ENCODE results near the gene CNPY1. TPM values are rescaled to one million over a fixed set of nuclear protein-coding genes. Genes with fewer than 3 reads are reported as not detected.

Gene CNPY1
- total RNA-seq, 2 donors from 2014 or later: 0.33 TPM; not detected in 1

GRCh38 chr7:155458878-155459699 lies 87.3 kb downstream of the CNPY1 start:
- 1 to 2% methylated on average over 41 to 68 of the region's 68 CpGs for WGBS, 2 experiments (ENCODE audit: insufficient coverage in 1 of 2, insufficient read length in 1 of 2)
- peak; percentile 70 for DNase-seq
- Mint-ChIP-seq H3K4me3 (peak overlapping the region; percentile 27), H3K4me1 (peaks cover 8% of the 10 kb centered on the region), H3K9me3 (no peaks in the 10 kb centered on the region), H3K27ac (no peak overlapping the region), H3K36me3 (ENCODE audit: low read depth) (no peaks in the 10 kb centered on the region), H3K27me3 (ENCODE audit: insufficient read depth) (peaks cover 95% of the 10 kb centered on the region)
- Histone ChIP-seq H3K9ac (ENCODE audit: extremely low read depth, low read length, poor library complexity, severe bottlenecking) (no peak overlapping the region), H3K4me1 (ENCODE audit: control insufficient read depth, insufficient read depth, low read length) (peaks cover 5% of the 10 kb centered on the region), H3K27me3 (ENCODE audit: control insufficient read depth, insufficient read depth, low read length, poor library complexity, severe bottlenecking) (peaks cover 97% of the 10 kb centered on the region), H3K36me3 (ENCODE audit: control insufficient read depth, insufficient read depth, low read length) (no peaks in the 10 kb centered on the region), H3K4me3 (ENCODE audit: low read length) (no peak overlapping the region), H3K9me3 (ENCODE audit: control insufficient read depth, low read length) (no peaks in the 10 kb centered on the region), H3K27ac (ENCODE audit: low read depth, low read length) (no peak overlapping the region)
- TF ChIP-seq CTCF (conservative IDR thresholded peaks at IDR 0.05): no peak

- no peak for TF ChIP-seq CTCF (conservative IDR thresholded peaks at IDR 0.05)
- peaks cover 8% of the 10 kb centered on the region for H3K4me1 Mint-ChIP-seq
- DNase-seq: peak; percentile 78
- no peaks in the 10 kb centered on the region for H3K9me3 ChIP-seq (ENCODE audit: control insufficient read depth, low read length)
- peaks cover 5% of the 10 kb centered on the region for H3K4me1 ChIP-seq (ENCODE audit: control insufficient read depth, insufficient read depth, low read length)
- peak within 1 kb of the TSS; percentile 32 for H3K4me3 Mint-ChIP-seq
- H3K27me3 ChIP-seq (ENCODE audit: control insufficient read depth, insufficient read depth, low read length, poor library complexity, severe bottlenecking): peaks cover 97% of the 10 kb centered on the region
- peak within 1 kb of the TSS; percentile 68 for H3K4me3 ChIP-seq (ENCODE audit: low read length)
- H3K27ac ChIP-seq (ENCODE audit: low read depth, low read length): peak within 1 kb of the TSS; percentile 16
- H3K36me3 ChIP-seq (ENCODE audit: control insufficient read depth, insufficient read depth, low read length): no peaks in the 10 kb centered on the region
- no peaks in the 10 kb centered on the region for H3K9me3 Mint-ChIP-seq
- 1% methylated on average over 29 to 105 of the region's 105 CpGs for WGBS, 2 experiments (ENCODE audit: insufficient coverage in 1 of 2, insufficient read length in 1 of 2)
- H3K27ac Mint-ChIP-seq: no peak within 1 kb of the TSS
- no peak within 1 kb of the TSS for H3K9ac ChIP-seq (ENCODE audit: extremely low read depth, low read length, poor library complexity, severe bottlenecking)
- H3K27me3 Mint-ChIP-seq (ENCODE audit: insufficient read depth): peaks cover 95% of the 10 kb centered on the region
- no peaks in the 10 kb centered on the region for H3K36me3 Mint-ChIP-seq (ENCODE audit: low read depth)
Measured at GRCh38 chr7:155458111-155458877, 88.1 kb downstream of the CNPY1 start, which contains the start of gene EN2. Gene EN2, plus strand, starts transcription at chr7:155458129. Its CDS starts 249 bp downstream, at chr7:155458378.

DNA sequence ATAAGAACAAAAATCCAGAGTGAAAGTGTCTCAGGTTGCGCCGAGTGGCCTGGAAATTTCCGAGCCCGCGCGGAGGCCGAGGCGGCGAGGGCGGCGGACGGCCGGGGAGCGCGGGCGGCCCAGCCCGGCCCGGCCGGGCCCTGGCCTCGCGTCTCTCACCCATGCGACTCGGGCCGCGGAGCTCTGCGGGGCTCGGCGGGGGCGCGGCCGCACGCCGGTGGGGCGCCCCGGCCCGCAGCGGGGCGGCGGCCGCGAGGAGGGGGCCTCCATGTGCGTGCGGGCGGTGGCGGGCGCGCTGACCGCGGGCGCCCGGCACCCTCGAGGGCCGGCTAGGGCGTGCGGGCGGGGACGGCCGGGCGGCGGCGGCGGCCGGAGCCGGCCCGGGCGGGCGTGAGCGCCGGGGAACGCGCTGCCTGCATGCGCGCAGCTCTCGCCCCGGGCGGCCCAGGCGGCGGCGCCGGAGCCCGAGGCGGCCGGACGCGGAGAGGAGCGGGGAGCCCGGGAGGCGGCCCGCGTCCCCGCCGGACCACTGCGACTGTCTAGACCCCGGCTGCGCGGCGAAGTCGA lies 88.7 kb downstream of the CNPY1 start:
- H3K27me3 Mint-ChIP-seq (ENCODE audit: insufficient read depth): peaks cover 95% of the 10 kb centered on the region
- H3K4me1 ChIP-seq (ENCODE audit: control insufficient read depth, insufficient read depth, low read length): peaks cover 5% of the 10 kb centered on the region
- H3K4me1 Mint-ChIP-seq: peaks cover 8% of the 10 kb centered on the region
- no peaks in the 10 kb centered on the region for H3K9me3 ChIP-seq (ENCODE audit: control insufficient read depth, low read length)
- H3K27ac Mint-ChIP-seq: no peak overlapping the region
- H3K4me3 Mint-ChIP-seq: peak overlapping the region; percentile 32
- no peak overlapping the region for H3K9ac ChIP-seq (ENCODE audit: extremely low read depth, low read length, poor library complexity, severe bottlenecking)
- H3K36me3 Mint-ChIP-seq (ENCODE audit: low read depth): no peaks in the 10 kb centered on the region
- H3K36me3 ChIP-seq (ENCODE audit: control insufficient read depth, insufficient read depth, low read length): no peaks in the 10 kb centered on the region
- WGBS, 2 experiments (ENCODE audit: insufficient coverage in 1 of 2, insufficient read length in 1 of 2): 0 to 1% methylated on average over 12 to 98 of the region's 98 CpGs
- no peak for DNase-seq
- H3K27ac ChIP-seq (ENCODE audit: low read depth, low read length): no peak overlapping the region
- no peak for TF ChIP-seq CTCF (conservative IDR thresholded peaks at IDR 0.05)
- H3K27me3 ChIP-seq (ENCODE audit: control insufficient read depth, insufficient read depth, low read length, poor library complexity, severe bottlenecking): peaks cover 97% of the 10 kb centered on the region
- no peaks in the 10 kb centered on the region for H3K9me3 Mint-ChIP-seq
- no peak overlapping the region for H3K4me3 ChIP-seq (ENCODE audit: low read length)
